GM21515 (cell line): ENCODE measurements around the gene E2F8.
A peak's percentile ranks its signal among the peaks of the same experiment; 100 is the strongest.

Source experiments
- ATAC-seq: cut with Tn5 transposase; IDR thresholded peaks from one replicate; pipeline ENCODE4 v1.9.1; 2021; ENCODE audit not compliant: unreplicated experiment

E2F8 gene

GRCh38 chr11:19253153-19253745 lies 12.5 kb upstream of the E2F8 start:
- no peak for ATAC-seq

- ATAC-seq = no peak
These were observed 11.8 kb upstream of the E2F8 start for GRCh38 chr11:19252394-19253152.

- no peak for ATAC-seq
These were observed 10.8 kb upstream of the E2F8 start for GRCh38 chr11:19251577-19251976.

GRCh38 chr11:19246816-19247215 lies 6.1 kb upstream of the E2F8 start:
- no peak for ATAC-seq

GRCh38 chr11:19245351-19245750 lies 4.6 kb upstream of the E2F8 start:
- no peak for ATAC-seq

- no peak for ATAC-seq
These were observed 3.9 kb upstream of the E2F8 start for GRCh38 chr11:19244621-19245020.

- no peak for ATAC-seq
These were observed 3.3 kb upstream of the E2F8 start for GRCh38 chr11:19244084-19244483.

GRCh38 chr11:19243613-19244012 lies 2.9 kb upstream of the E2F8 start:
- no peak for ATAC-seq

- ATAC-seq = no peak
These were observed 2.4 kb upstream of the E2F8 start for GRCh38 chr11:19243143-19243542.

- no peak for ATAC-seq
These were observed 1.6 kb upstream of the E2F8 start for GRCh38 chr11:19242179-19242932.

- ATAC-seq = peak; percentile 26
These were observed 774 bp upstream of the E2F8 start for GRCh38 chr11:19241260-19242178.

- ATAC-seq = no peak
These were observed 1.7 kb downstream of the E2F8 start for GRCh38 chr11:19239039-19239438.

GRCh38 chr11:19237813-19238212 lies 2.9 kb downstream of the E2F8 start:
- no peak for ATAC-seq

- no peak for ATAC-seq
These were observed 3.4 kb downstream of the E2F8 start for GRCh38 chr11:19237381-19237780.

- ATAC-seq = no peak
These were observed 6.4 kb downstream of the E2F8 start for GRCh38 chr11:19234231-19234817.

GRCh38 chr11:19232910-19233503 lies 7.7 kb downstream of the E2F8 start:
- no peak for ATAC-seq

- ATAC-seq = no peak
These were observed 11.1 kb downstream of the E2F8 start for GRCh38 chr11:19229671-19230070.

- no peak for ATAC-seq
These were observed 11.8 kb downstream of the E2F8 start for GRCh38 chr11:19228968-19229367.

- ATAC-seq = no peak
These were observed 14.2 kb downstream of the E2F8 start for GRCh38 chr11:19226378-19227195.
